GM19239 (cell line): Measurements from ENCODE around the gene RITA1.

Experiments
- DNase-seq: peaks from one replicate; pipeline ENCODE4 v3.0.0; 2011; ENCODE audit warnings: low spot score; ENCODE audit not compliant: insufficient read length
- FAIRE-seq: peaks from 2 replicates; lab custom pipeline; 2011; peaks lifted over from hg19 to GRCh38; lab: Jason Lieb, UNC

The RITA1 gene

GRCh38 chr12:113173081-113173698 is 12.3 kb upstream of the RITA1 start:
- DNase-seq: peak; percentile 58

GRCh38 chr12:113174461-113175384 is 10.8 kb upstream of the RITA1 start:
- peak; percentile 83 for FAIRE-seq
- DNase-seq: peak; percentile 88

More at GRCh38 chr12:113173081-113173698, 12.3 kb upstream of the RITA1 start:
- peak; percentile 88 for FAIRE-seq

- no peak for FAIRE-seq
- no peak for DNase-seq
These were observed 6.5 kb upstream of the RITA1 start for GRCh38 chr12:113179023-113179422.

GRCh38 chr12:113180333-113180732 is 5.2 kb upstream of the RITA1 start:
- no peak for FAIRE-seq
- no peak for DNase-seq

- FAIRE-seq: no peak
- DNase-seq: no peak
These were observed 3.5 kb upstream of the RITA1 start for GRCh38 chr12:113181975-113182374.

- DNase-seq (no peak), FAIRE-seq (no peak)
These were observed 2.4 kb upstream of the RITA1 start for GRCh38 chr12:113183030-113183589.

- FAIRE-seq (no peak), DNase-seq (no peak)
These were observed 1.2 kb upstream of the RITA1 start for GRCh38 chr12:113184098-113184899.

- peak; percentile 86 for DNase-seq
- FAIRE-seq: peak; percentile 98
These were observed 681 bp upstream of the RITA1 start for GRCh38 chr12:113184900-113185179.

GRCh38 chr12:113186033-113186365 is 478 bp downstream of the RITA1 start:
- FAIRE-seq (no peak), DNase-seq (no peak)

GRCh38 chr12:113186666-113187325 is 1.3 kb downstream of the RITA1 start:
- no peak for FAIRE-seq

GRCh38 chr12:113189361-113189760 is 3.8 kb downstream of the RITA1 start:
- DNase-seq: no peak
- FAIRE-seq: no peak

More at GRCh38 chr12:113186666-113187325, 1.3 kb downstream of the RITA1 start:
- DNase-seq: no peak

GRCh38 chr12:113190761-113191160 is 5.2 kb downstream of the RITA1 start:
- DNase-seq (no peak), FAIRE-seq (no peak)

GRCh38 chr12:113191227-113191626 is 5.7 kb downstream of the RITA1 start:
- FAIRE-seq: no peak

GRCh38 chr12:113194971-113195391 is 9.5 kb downstream of the RITA1 start:
- DNase-seq: no peak
- no peak for FAIRE-seq

More at GRCh38 chr12:113191227-113191626, 5.7 kb downstream of the RITA1 start:
- DNase-seq: no peak

GRCh38 chr12:113195598-113195997 is 10.1 kb downstream of the RITA1 start:
- FAIRE-seq (no peak), DNase-seq (no peak)

- no peak for DNase-seq
- no peak for FAIRE-seq
These were observed 11.1 kb downstream of the RITA1 start for GRCh38 chr12:113196582-113196981.

- DNase-seq (peak; percentile 86), FAIRE-seq (peak; percentile 89)
These were observed 11.5 kb downstream of the RITA1 start for GRCh38 chr12:113196990-113197389.

- FAIRE-seq: no peak
- no peak for DNase-seq
These were observed 12.1 kb downstream of the RITA1 start for GRCh38 chr12:113197518-113198077.

- FAIRE-seq (no peak), DNase-seq (no peak)
These were observed 12.8 kb downstream of the RITA1 start for GRCh38 chr12:113198296-113198695.
